Measurements from ENCODE around the gene PCDH9. TPM values are rescaled to one million over a fixed set of nuclear protein-coding genes. Genes with fewer than 3 reads are reported as not detected.

PCDH9 gene
- total RNA-seq, 1 experiment from 2014 or later, result 4.2 TPM

- Histone ChIP-seq H3K4me1 (ENCODE audit: control insufficient read depth, insufficient read depth, low read length) (no peaks in the 10 kb centered on the region), H3K36me3 (ENCODE audit: control insufficient read depth, insufficient read depth, low read length) (no peaks in the 10 kb centered on the region), H3K27me3 (ENCODE audit: control insufficient read depth, insufficient read depth, low read length) (no peaks in the 10 kb centered on the region), H3K27ac (ENCODE audit: low read length) (no peak overlapping the region), H3K9me3 (ENCODE audit: control insufficient read depth, insufficient read depth, low read depth, low read length) (no peaks in the 10 kb centered on the region), H3K4me3 (ENCODE audit: low read depth in 2 of 2, low read length in 2 of 2) (no peak overlapping the region)
- TF ChIP-seq TCF7L2 (IDR thresholded peaks at IDR 0.05; ENCODE audit: low read depth, low read length), result no peak
- no peak for TF ChIP-seq CTCF (IDR thresholded peaks at IDR 0.05)
- TF ChIP-seq POLR2AphosphoS5 (IDR thresholded peaks at IDR 0.05; ENCODE audit: low read depth, low read length), result no peak
- TF ChIP-seq SIN3A (IDR thresholded peaks at IDR 0.05; ENCODE audit: borderline replicate concordance, insufficient read depth, low read depth, low read length), result no peak
- no peak for TF ChIP-seq REST (IDR thresholded peaks at IDR 0.05; ENCODE audit: insufficient read depth in 1 of 2, low read depth in 2 of 2, low read length in 1 of 2)
- ATAC-seq (no peak), DNase-seq (ENCODE audit: low read depth, low spot score) (no peak)
- intact Hi-C loops (cut with micrococcal nuclease; ENCODE audit: unreplicated experiment) (no loop called here), in situ Hi-C loops (cut with HindIII; ENCODE audit: low pct_unique_long_range_greater_than_20kb, low sequenced_read_pairs) (no loop called here)
- ChIA-PET CTCF (interaction anchor here (0.7 kb wide), 1 partner anchor 280 kb away, joined by 4 read pairs; no protein-coding TSS in a partner anchor), POLR2A (no interaction called here)
- no TSS peak for BruUV-seq (replicated peaks)
These were observed 13.3 kb downstream of the PCDH9 start for GRCh38 chr13:67216864-67217263.

- no peaks in the 10 kb centered on the region for H3K27me3 ChIP-seq (ENCODE audit: control insufficient read depth, insufficient read depth, low read length)
- no peak overlapping the region for H3K4me3 ChIP-seq (ENCODE audit: low read depth in 2 of 2, low read length in 2 of 2)
- CTCF ChIA-PET, result no interaction called here
- ATAC-seq (no peak), DNase-seq (ENCODE audit: low read depth, low spot score) (no peak)
- H3K27ac ChIP-seq (ENCODE audit: low read length), result no peak overlapping the region
- H3K36me3 ChIP-seq (ENCODE audit: control insufficient read depth, insufficient read depth, low read length), result no peaks in the 10 kb centered on the region
- no peaks in the 10 kb centered on the region for H3K9me3 ChIP-seq (ENCODE audit: control insufficient read depth, insufficient read depth, low read depth, low read length)
- no TSS peak for BruUV-seq (replicated peaks)
- in situ Hi-C loops (cut with HindIII; ENCODE audit: low pct_unique_long_range_greater_than_20kb, low sequenced_read_pairs), result no loop called here
- POLR2A ChIA-PET, result no interaction called here
- intact Hi-C loops (cut with micrococcal nuclease; ENCODE audit: unreplicated experiment), result no loop called here
- H3K4me1 ChIP-seq (ENCODE audit: control insufficient read depth, insufficient read depth, low read length), result no peaks in the 10 kb centered on the region
- TF ChIP-seq CTCF (IDR thresholded peaks at IDR 0.05) (no peak), SIN3A (IDR thresholded peaks at IDR 0.05; ENCODE audit: borderline replicate concordance, insufficient read depth, low read depth, low read length) (no peak), POLR2AphosphoS5 (IDR thresholded peaks at IDR 0.05; ENCODE audit: low read depth, low read length) (no peak), TCF7L2 (IDR thresholded peaks at IDR 0.05; ENCODE audit: low read depth, low read length) (no peak)
These were observed 19.9 kb downstream of the PCDH9 start for GRCh38 chr13:67210208-67210607.
